ENCODE results near the gene BMP3. TPM values are rescaled to one million over a fixed set of nuclear protein-coding genes. Genes with fewer than 3 reads are reported as not detected.

Gene BMP3
- total RNA-seq, 1 donor from 2014 or later = 0.04 TPM

GRCh38 chr4:81040012-81040659 lies 9.6 kb downstream of the BMP3 start:
- Mint-ChIP-seq H3K9me3 (no peaks in the 10 kb centered on the region), H3K36me3 (ENCODE audit: low read depth) (no peaks in the 10 kb centered on the region), H3K27me3 (no peaks in the 10 kb centered on the region), H3K27ac (no peak overlapping the region), H3K4me1 (peaks cover 16% of the 10 kb centered on the region), H3K4me3 (no peak overlapping the region)
- intact Hi-C loops (cut with micrococcal nuclease) = loop anchor here (1.0 to 5.0 kb wide), 5 partner anchors 50 to 679 kb away; no protein-coding TSS in a partner anchor
- ChIA-PET CTCF (interaction anchor here (0.6 to 6.4 kb wide), 17 partner anchors 9 to 1148 kb away, joined by 3 to 117 read pairs (median 5); partner anchors contain the start of gene BMP3), POLR2A (no interaction called here)
- ATAC-seq (ENCODE audit: low read depth) (peak; percentile 42), DNase-seq (no peak)
- TF ChIP-seq, protein P1, sequence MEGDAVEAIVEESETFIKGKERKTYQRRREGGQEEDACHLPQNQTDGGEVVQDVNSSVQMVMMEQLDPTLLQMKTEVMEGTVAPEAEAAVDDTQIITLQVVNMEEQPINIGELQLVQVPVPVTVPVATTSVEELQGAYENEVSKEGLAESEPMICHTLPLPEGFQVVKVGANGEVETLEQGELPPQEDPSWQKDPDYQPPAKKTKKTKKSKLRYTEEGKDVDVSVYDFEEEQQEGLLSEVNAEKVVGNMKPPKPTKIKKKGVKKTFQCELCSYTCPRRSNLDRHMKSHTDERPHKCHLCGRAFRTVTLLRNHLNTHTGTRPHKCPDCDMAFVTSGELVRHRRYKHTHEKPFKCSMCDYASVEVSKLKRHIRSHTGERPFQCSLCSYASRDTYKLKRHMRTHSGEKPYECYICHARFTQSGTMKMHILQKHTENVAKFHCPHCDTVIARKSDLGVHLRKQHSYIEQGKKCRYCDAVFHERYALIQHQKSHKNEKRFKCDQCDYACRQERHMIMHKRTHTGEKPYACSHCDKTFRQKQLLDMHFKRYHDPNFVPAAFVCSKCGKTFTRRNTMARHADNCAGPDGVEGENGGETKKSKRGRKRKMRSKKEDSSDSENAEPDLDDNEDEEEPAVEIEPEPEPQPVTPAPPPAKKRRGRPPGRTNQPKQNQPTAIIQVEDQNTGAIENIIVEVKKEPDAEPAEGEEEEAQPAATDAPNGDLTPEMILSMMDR (IDR thresholded peaks at IDR 0.05) = peak; percentile 62

GRCh38 chr4:81042578-81043365 lies 12.3 kb downstream of the BMP3 start:
- no peak overlapping the region for H3K4me3 Mint-ChIP-seq
- no peak for ATAC-seq (ENCODE audit: low read depth)
- POLR2A ChIA-PET = no interaction called here
- intact Hi-C loops (cut with micrococcal nuclease) = loop anchor here (5.0 kb wide), 1 partner anchor 500 kb away; no protein-coding TSS in a partner anchor
- H3K4me1 Mint-ChIP-seq = peaks cover 16% of the 10 kb centered on the region
- H3K36me3 Mint-ChIP-seq (ENCODE audit: low read depth) = no peaks in the 10 kb centered on the region
- CTCF ChIA-PET = interaction anchor here (1.0 to 6.4 kb wide), 3 partner anchors 10 to 823 kb away, joined by 3 to 117 read pairs (median 4); no protein-coding TSS in a partner anchor
- H3K27ac Mint-ChIP-seq = no peak overlapping the region
- DNase-seq = no peak
- no peaks in the 10 kb centered on the region for H3K9me3 Mint-ChIP-seq
- TF ChIP-seq, protein P1 (IDR thresholded peaks at IDR 0.05) = no peak
- H3K27me3 Mint-ChIP-seq = peaks cover 2% of the 10 kb centered on the region

DNA sequence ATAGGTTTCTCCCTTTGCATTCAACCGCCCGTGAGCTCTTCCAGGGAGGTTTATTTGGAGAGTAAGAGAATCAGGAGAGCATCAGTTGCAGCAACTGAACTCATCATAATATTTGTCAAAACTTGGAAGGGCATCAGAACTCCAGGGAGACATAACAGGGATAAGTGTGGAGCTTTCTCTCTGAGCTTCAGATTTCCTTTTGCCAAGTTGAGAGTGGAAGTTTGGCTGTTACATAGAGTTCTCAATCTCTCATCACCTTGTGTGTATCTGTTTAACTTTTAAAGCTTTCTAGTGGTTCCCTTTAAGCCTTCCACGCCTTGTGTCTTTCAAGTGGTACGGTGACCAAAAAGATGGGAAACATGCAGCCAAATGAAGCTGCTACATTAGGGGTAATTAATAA lies 18.8 kb downstream of the BMP3 start:
- intact Hi-C loops (cut with micrococcal nuclease) = no loop called here
- Mint-ChIP-seq H3K9me3 (no peaks in the 10 kb centered on the region), H3K4me1 (peaks cover 14% of the 10 kb centered on the region), H3K36me3 (ENCODE audit: low read depth) (no peaks in the 10 kb centered on the region), H3K27me3 (peaks cover 2% of the 10 kb centered on the region), H3K4me3 (no peak overlapping the region), H3K27ac (no peak overlapping the region)
- ATAC-seq (ENCODE audit: low read depth) (no peak), DNase-seq (no peak)
- ChIA-PET CTCF (interaction anchor here (1.0 to 5.5 kb wide), 4 partner anchors 9 to 687 kb away, joined by 4 to 39 read pairs (median 5); no protein-coding TSS in a partner anchor), POLR2A (no interaction called here)
- TF ChIP-seq, protein P1 (IDR thresholded peaks at IDR 0.05) = no peak

GRCh38 chr4:81049907-81050306 lies 19.4 kb downstream of the BMP3 start:
- intact Hi-C loops (cut with micrococcal nuclease) = loop anchor here (5.0 kb wide), 1 partner anchor 848 kb away; no protein-coding TSS in a partner anchor
- no peak overlapping the region for H3K4me3 Mint-ChIP-seq
- no peaks in the 10 kb centered on the region for H3K36me3 Mint-ChIP-seq (ENCODE audit: low read depth)
- H3K9me3 Mint-ChIP-seq = no peaks in the 10 kb centered on the region
- peaks cover 2% of the 10 kb centered on the region for H3K27me3 Mint-ChIP-seq
- DNase-seq = no peak
- TF ChIP-seq, protein P1 (IDR thresholded peaks at IDR 0.05) = no peak
- POLR2A ChIA-PET = no interaction called here
- CTCF ChIA-PET = interaction anchor here (1.0 to 5.5 kb wide), 5 partner anchors 10 to 688 kb away, joined by 4 to 39 read pairs (median 5); no protein-coding TSS in a partner anchor
- no peak for ATAC-seq (ENCODE audit: low read depth)
- H3K27ac Mint-ChIP-seq = no peak overlapping the region
- peaks cover 14% of the 10 kb centered on the region for H3K4me1 Mint-ChIP-seq

Measured in activated B cell treated with CpG ODN at 0.5 μM for 24 hours (primary cell).